Endothelial cell of umbilical vein (primary cell): ENCODE data around the gene VPS45. TPM values are rescaled to one million over a fixed set of nuclear protein-coding genes. Genes with fewer than 3 reads are reported as not detected.

Source experiments
- Bru-seq: library from RNA; stranded (reverse); fragments of 400-500 nt; gene quantifications from one replicate; lab custom pipeline; 2021; lab: Mats Ljungman, UMichigan
- BruChase-seq, 2 experiments: library from RNA; stranded (reverse); fragments of 400-500 nt; gene quantifications; one replicate each; lab custom pipeline; 2021; lab: Mats Ljungman, UMichigan
- BruUV-seq: library from RNA; stranded (reverse); fragments of 400-500 nt; replicated peaks from 2 replicates; lab custom pipeline; 2021; lab: Mats Ljungman, UMichigan
- CTCF ChIA-PET: fragments of 300-600, 350-600 bp; sonication (Branson Sonifier 250); formaldehyde crosslinking; loops from one replicate; lab custom pipeline; 2021; ENCODE audit warnings: antibody characterized with exemption, inconsistent platforms; lab: Charles Lee
- POLR2A ChIA-PET: fragments of 300-600, 350-600 bp; sonication (Branson Sonifier 250); formaldehyde crosslinking; loops from one replicate; lab custom pipeline; 2021; ENCODE audit warnings: antibody characterized with exemption, inconsistent platforms; lab: Charles Lee
- DNase-seq: peaks from one replicate; pipeline ENCODE4 v3.0.0-alpha.2; 2011; ENCODE audit warnings: low read depth, low spot score
- FAIRE-seq: peaks from 2 replicates; lab custom pipeline; 2011; peaks lifted over from hg19 to GRCh38; lab: Jason Lieb, UNC
- H2AFZ ChIP-seq: 2 replicates; pipeline ENCODE4 v1.6.0; 2012; ENCODE audit warnings: low read depth, low read length, control low read depth, inconsistent platforms
- H3K27ac ChIP-seq: 2 replicates; pipeline ENCODE4 v1.5.1; 2011; ENCODE audit warnings: low read depth, mild to moderate bottlenecking, control low read depth, low read length, moderate library complexity; ENCODE audit not compliant: insufficient read depth
- H3K27me3 ChIP-seq, 2 experiments: 2 replicates each; pipeline versions ENCODE4 v1.6.0 to v1.6.1; 2011; ENCODE audit warnings: low read length in 2 of 2, mixed read lengths in 1 of 2; ENCODE audit not compliant: control insufficient read depth in 2 of 2, insufficient read depth in 2 of 2
- H3K36me3 ChIP-seq, 2 experiments: 2 replicates in 1 of 2; 3 replicates in 1 of 2; pipeline ENCODE4 v1.5.1; 2011; ENCODE audit warnings: low read length in 2 of 2, mild to moderate bottlenecking in 1 of 2, moderate library complexity in 1 of 2; ENCODE audit not compliant: control insufficient read depth in 2 of 2, insufficient read depth in 2 of 2; ENCODE audit errors: extremely low read depth in 1 of 2
- H3K4me1 ChIP-seq: 3 replicates; pipeline ENCODE4 v1.5.1; 2011; ENCODE audit warnings: mild to moderate bottlenecking, low read length; ENCODE audit not compliant: control insufficient read depth, insufficient read depth; ENCODE audit errors: extremely low read depth
- H3K4me2 ChIP-seq: 2 replicates; pipeline ENCODE4 v1.6.1; 2011; ENCODE audit warnings: low read length, control low read depth, mixed read lengths; ENCODE audit not compliant: insufficient read depth
- H3K4me3 ChIP-seq, 3 experiments: fragments of 200-600 bp in 1 of 3; sonication (generic), shearing (Covaris generic) in 1 of 3; replicated peaks in 1 of 3; 2 replicates each; pipeline ENCODE4 v1.5.1; 2011 to 2016; ENCODE audit warnings: control low read depth in 3 of 3, low read length in 3 of 3, mild to moderate bottlenecking in 2 of 3, inconsistent platforms in 1 of 3, low read depth in 1 of 3, moderate library complexity in 1 of 3; ENCODE audit not compliant: insufficient read depth in 1 of 3
- H3K79me2 ChIP-seq: 2 replicates; pipeline ENCODE4 v1.6.0; 2012; ENCODE audit warnings: low read length, inconsistent platforms; ENCODE audit not compliant: control insufficient read depth, insufficient read depth
- H3K9ac ChIP-seq: replicated peaks from 2 replicates; pipeline ENCODE3; 2011; ENCODE audit warnings: low read length, control low read depth; ENCODE audit not compliant: insufficient read depth; ENCODE audit errors: extremely low read depth
- H3K9me1 ChIP-seq: replicated peaks from 3 replicates; pipeline ENCODE4 v1.6.0; 2011; ENCODE audit warnings: mild to moderate bottlenecking, low read length; ENCODE audit not compliant: control insufficient read depth, insufficient read depth; ENCODE audit errors: extremely low read depth
- H3K9me3 ChIP-seq: replicated peaks from 2 replicates; pipeline ENCODE4 v1.5.1; 2012; ENCODE audit warnings: low read length, inconsistent platforms; ENCODE audit not compliant: control insufficient read depth, insufficient read depth
- H4K20me1 ChIP-seq: replicated peaks from 2 replicates; pipeline ENCODE3; 2011; ENCODE audit warnings: mild to moderate bottlenecking, low read length; ENCODE audit not compliant: control insufficient read depth, insufficient read depth; ENCODE audit errors: extremely low read depth
- FOS ChIP-seq: IDR thresholded peaks from 2 replicates; pipeline ENCODE4 v1.6.1; 2011; ENCODE audit warnings: mild to moderate bottlenecking, low read length, moderate library complexity, borderline replicate concordance; ENCODE audit not compliant: insufficient read depth
- MYC ChIP-seq: IDR thresholded peaks from one replicate; pipeline ENCODE4 v1.6.1; 2011; ENCODE audit warnings: mild to moderate bottlenecking, low read depth, low read length
- POLR2AphosphoS5 ChIP-seq: IDR thresholded peaks from 2 replicates; pipeline ENCODE4 v1.6.1; 2012; ENCODE audit warnings: low read depth, mild to moderate bottlenecking, control low read depth, low read length, moderate library complexity; ENCODE audit not compliant: insufficient read depth
- dilution Hi-C: fragments of 300-500 bp; cut with MboI; formaldehyde crosslinking; loops from one replicate; pipeline ENCODE4 v1.15.0; 2019; ENCODE audit warnings: low sequenced_read_pairs; ENCODE audit not compliant: extremely low pct_ligation_motif_present
- intact Hi-C: fragments of 100-400 bp; cut with micrococcal nuclease; formaldehyde crosslinking; loops from one replicate; pipeline ENCODE4 v1.10.0; 2022
- long read RNA-seq: library from polyadenylated mRNA; stranded (forward); transcript quantifications from one replicate; pipeline ENCODE4 v2.0.0, GENCODE V29; 2021
- polyA minus RNA-seq, 3 experiments: library from RNA; depleted of rRNA, polyadenylated mRNA; stranded (reverse); fragments of >200 nt; gene quantifications; 1 replicate in 1 of 3; 2 replicates in 2 of 3; pipeline ENCODE4 v1.2.3, GENCODE V29; 2011
- polyA plus RNA-seq, 4 experiments: library from polyadenylated mRNA; depleted of rRNA in 3 of 4; stranded (reverse) in 3 of 4; unstranded in 1 of 4; fragments of >200 nt; gene quantifications; 2 replicates each; pipeline versions ENCODE4 v1.2.1 to v1.2.3, GENCODE V29; 2011 to 2012; ENCODE audit warnings: missing spikeins in 1 of 4
- total RNA-seq: library from RNA; stranded (reverse); gene quantifications from 2 replicates; pipeline ENCODE4 v1.2.3, GENCODE V29; 2021
- TF ChIP-seq, protein P1 (sequence below), 2 donors: IDR thresholded peaks; 1 replicate in 1 of 2; 2 replicates in 1 of 2; pipeline ENCODE4 v1.5.1; 2011; ENCODE audit warnings: low read length in 2 of 2, mild to moderate bottlenecking in 2 of 2, moderate library complexity in 2 of 2, control low read depth in 1 of 2, inconsistent platforms in 1 of 2, low read depth in 1 of 2; ENCODE audit not compliant: insufficient read depth in 1 of 2; ENCODE audit errors: extremely low read depth in 1 of 2

Gene VPS45, protein sequence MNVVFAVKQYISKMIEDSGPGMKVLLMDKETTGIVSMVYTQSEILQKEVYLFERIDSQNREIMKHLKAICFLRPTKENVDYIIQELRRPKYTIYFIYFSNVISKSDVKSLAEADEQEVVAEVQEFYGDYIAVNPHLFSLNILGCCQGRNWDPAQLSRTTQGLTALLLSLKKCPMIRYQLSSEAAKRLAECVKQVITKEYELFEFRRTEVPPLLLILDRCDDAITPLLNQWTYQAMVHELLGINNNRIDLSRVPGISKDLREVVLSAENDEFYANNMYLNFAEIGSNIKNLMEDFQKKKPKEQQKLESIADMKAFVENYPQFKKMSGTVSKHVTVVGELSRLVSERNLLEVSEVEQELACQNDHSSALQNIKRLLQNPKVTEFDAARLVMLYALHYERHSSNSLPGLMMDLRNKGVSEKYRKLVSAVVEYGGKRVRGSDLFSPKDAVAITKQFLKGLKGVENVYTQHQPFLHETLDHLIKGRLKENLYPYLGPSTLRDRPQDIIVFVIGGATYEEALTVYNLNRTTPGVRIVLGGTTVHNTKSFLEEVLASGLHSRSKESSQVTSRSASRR
- 40.4 and 43.7 TPM in 2 replicates for total RNA-seq
- polyA plus RNA-seq: 24.8 and 25.6 TPM in 2 replicates
- polyA plus RNA-seq (2011; cell fraction: cytosol; rRNA removed): 24.3 and 29.1 TPM in 2 replicates
- 91.9 and 105 TPM in 2 replicates for polyA plus RNA-seq (2011; cell fraction: nucleus; rRNA removed)
- polyA plus RNA-seq (2012): 25.4 and 49.7 TPM in 2 replicates
- 28.0 and 34.1 TPM in 2 replicates for polyA minus RNA-seq
- polyA minus RNA-seq (2011; cell fraction: cytosol; rRNA and poly(A)+ RNA removed): 22.6 TPM
- polyA minus RNA-seq (2011; cell fraction: nucleus; rRNA and poly(A)+ RNA removed): 47.1 and 58.2 TPM in 2 replicates
- percentile 71 among the genes with signal in this experiment for Bru-seq, nascent RNA
- percentile 71 among the genes with signal in this experiment for BruChase-seq, experiment 1, labeled RNA remaining after a 6-hour chase
- percentile 71 among the genes with signal in this experiment for BruChase-seq, experiment 2, labeled RNA remaining after a 2-hour chase
- long read RNA-seq, transcript VPS45-202 (15 exons, 2,790 nt): major isoform, 33 of 43 reads
- long read RNA-seq, partial matches to known transcripts: 2 of 43 reads
- long read RNA-seq, other reads (novel, unspliced or antisense): 7 of 43 reads

DNA sequence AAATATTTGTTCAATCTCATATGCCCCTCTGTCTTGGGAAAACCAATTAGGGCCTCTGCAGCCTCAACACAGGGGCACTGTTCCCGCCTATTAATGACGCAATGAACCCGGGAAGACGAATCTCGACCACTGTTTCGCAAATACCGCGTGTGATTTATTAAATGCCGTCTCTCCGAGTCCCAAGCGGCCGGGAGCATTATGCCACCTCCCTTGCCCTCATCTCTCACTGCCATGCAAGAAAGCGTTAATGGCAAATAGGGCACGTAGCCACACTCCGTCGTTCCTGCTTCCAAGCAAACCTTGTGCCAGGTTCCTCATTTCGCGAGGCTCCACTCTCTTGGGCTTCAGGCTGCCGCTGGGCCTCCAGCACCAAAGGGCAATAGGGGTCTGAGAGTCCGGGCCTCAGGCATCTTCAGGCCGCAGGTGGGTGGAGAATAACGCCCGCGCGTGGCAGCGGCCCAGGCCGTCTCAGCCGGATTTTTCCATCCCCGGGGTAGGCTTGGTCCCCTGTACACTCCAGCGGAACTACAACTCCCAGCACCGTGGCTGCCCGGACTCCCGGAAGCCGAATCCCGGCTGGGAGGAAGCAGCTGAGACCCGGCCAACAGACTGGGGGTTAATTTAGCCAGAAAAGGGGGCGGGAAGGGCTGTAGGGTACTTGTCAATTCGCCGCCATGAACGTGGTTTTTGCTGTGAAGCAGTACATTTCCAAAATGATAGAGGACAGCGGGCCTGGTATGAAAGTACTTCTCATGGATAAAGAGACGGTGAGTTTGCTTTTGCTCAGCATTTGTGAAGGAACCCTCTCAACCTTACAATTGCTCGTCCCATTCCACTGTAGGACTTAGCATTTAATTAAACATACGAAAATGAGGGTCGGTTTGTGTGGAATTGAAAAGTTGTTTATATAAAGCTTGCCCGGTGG, at the start of gene VPS45:
Gene VPS45, plus strand, starts transcription at position 593 of the 925 bp plus-strand sequence. Its CDS starts 82 bp downstream, at position 675.
- peak within 1 kb of the TSS; percentile 97 for H3K4me2 ChIP-seq
- peak; percentile 93 for DNase-seq
- H3K4me1 ChIP-seq: peaks cover 24% of the 10 kb centered on the region
- H3K4me3 ChIP-seq: peak within 1 kb of the TSS; percentile 45 to 85 (median 72)
- dilution Hi-C loops (no loop called here), intact Hi-C loops (loop anchor here (1.0 kb wide), 3 partner anchors 57 to 179 kb away; partner anchors contain the start of gene OTUD7B)
- no peaks in the 10 kb centered on the region for H3K27me3 ChIP-seq
- TF ChIP-seq, protein P1, sequence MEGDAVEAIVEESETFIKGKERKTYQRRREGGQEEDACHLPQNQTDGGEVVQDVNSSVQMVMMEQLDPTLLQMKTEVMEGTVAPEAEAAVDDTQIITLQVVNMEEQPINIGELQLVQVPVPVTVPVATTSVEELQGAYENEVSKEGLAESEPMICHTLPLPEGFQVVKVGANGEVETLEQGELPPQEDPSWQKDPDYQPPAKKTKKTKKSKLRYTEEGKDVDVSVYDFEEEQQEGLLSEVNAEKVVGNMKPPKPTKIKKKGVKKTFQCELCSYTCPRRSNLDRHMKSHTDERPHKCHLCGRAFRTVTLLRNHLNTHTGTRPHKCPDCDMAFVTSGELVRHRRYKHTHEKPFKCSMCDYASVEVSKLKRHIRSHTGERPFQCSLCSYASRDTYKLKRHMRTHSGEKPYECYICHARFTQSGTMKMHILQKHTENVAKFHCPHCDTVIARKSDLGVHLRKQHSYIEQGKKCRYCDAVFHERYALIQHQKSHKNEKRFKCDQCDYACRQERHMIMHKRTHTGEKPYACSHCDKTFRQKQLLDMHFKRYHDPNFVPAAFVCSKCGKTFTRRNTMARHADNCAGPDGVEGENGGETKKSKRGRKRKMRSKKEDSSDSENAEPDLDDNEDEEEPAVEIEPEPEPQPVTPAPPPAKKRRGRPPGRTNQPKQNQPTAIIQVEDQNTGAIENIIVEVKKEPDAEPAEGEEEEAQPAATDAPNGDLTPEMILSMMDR (IDR thresholded peaks at IDR 0.05; ENCODE audit: extremely low read depth in 1 of 2, insufficient read depth in 1 of 2, low read depth in 1 of 2, low read length in 2 of 2): peak; percentile 18 to 36
- TF ChIP-seq MYC (peak; percentile 47), POLR2AphosphoS5 (peak; percentile 45), FOS (no peak)
- ChIA-PET CTCF (interaction anchor here (1.1 to 3.9 kb wide), 6 partner anchors 10 to 120 kb away, joined by 4 to 18 read pairs (median 8); no protein-coding TSS in a partner anchor), POLR2A (interaction anchor here (0.9 to 1.0 kb wide), 2 partner anchors 57 to 180 kb away, joined by 3 read pairs; partner anchors contain the start of gene OTUD7B)
- H3K36me3 ChIP-seq: peaks cover 0 to 3% of the 10 kb centered on the region in 2 experiments
- peaks cover 10% of the 10 kb centered on the region for H3K79me2 ChIP-seq
- FAIRE-seq: peak; percentile 85
- H3K27ac ChIP-seq: peak within 1 kb of the TSS; percentile 53
- peak within 1 kb of the TSS; percentile 78 for H3K9ac ChIP-seq
- H3K9me1 ChIP-seq: no peaks in the 10 kb centered on the region
- H4K20me1 ChIP-seq: no peaks in the 10 kb centered on the region
- BruUV-seq: no TSS peak
- no peaks in the 10 kb centered on the region for H3K9me3 ChIP-seq
- H2AFZ ChIP-seq: peak within 1 kb of the TSS; percentile 95
